NCI-H2107 (cell line): ENCODE results near the gene TARDBP.
"Not testable (repeated sequence)": the region's sequence is repeated elsewhere in the genome, so short reads cannot be mapped to it uniquely, and the experiment has no call there.

Source experiments
- DNase-seq: peaks from one replicate; lab custom pipeline; 2025; lab: John Stamatoyannopoulos, UW

Gene TARDBP

DNA sequence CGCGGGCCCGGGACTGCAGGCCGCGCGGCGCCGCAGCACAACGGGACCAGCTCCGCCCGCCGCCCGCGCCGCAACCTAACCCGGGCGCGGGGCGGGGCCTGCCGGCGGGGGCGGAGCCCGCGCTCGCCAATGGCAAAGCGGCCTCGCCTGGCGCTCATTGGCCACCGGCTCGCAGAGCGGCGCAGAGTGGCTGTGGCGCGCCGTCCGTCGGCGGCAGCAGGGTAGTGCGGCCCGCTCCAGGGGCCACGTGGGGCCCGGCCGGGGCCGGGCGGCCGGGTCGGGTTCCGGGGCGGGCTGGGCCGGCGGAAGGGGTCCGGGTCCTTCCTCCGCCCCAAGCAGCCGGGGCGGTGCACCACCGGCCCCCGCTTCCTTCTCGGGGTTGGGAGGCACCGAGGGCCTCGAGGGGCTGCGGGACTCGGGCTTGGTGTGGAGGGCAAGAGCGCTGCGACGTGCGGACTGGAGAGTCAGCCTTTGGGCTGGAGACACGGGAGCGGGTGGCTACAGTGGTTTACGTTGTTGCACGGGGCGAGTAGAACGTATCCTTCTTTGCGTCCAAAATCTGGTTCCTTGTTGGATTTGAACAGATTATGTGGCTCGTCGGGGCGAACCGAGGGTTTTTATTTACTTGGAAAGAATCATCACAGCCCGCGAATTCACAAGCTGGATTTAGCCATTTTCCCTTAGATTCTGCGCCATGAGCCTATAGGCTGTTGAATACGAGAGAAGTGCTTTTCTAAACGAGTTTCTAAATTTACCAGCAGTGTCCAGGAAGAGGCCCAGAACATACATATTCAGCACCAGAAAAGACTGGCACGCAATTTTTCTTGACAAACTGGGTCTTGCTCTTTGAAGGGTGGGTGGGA, 47.7 kb downstream of the TARDBP start, which contains the start of gene SRM:
SRM (minus strand) TSS at position 51 of the 863 bp plus-strand sequence. CDS start 75 bp downstream, outside the sequence.
- peak; percentile 84 for DNase-seq

GRCh38 chr1:11061652-11062365, 49.4 kb downstream of the TARDBP start:
- DNase-seq: no peak

GRCh38 chr1:11062965-11063401, 50.5 kb downstream of the TARDBP start:
- DNase-seq: peak; percentile 79

DNA sequence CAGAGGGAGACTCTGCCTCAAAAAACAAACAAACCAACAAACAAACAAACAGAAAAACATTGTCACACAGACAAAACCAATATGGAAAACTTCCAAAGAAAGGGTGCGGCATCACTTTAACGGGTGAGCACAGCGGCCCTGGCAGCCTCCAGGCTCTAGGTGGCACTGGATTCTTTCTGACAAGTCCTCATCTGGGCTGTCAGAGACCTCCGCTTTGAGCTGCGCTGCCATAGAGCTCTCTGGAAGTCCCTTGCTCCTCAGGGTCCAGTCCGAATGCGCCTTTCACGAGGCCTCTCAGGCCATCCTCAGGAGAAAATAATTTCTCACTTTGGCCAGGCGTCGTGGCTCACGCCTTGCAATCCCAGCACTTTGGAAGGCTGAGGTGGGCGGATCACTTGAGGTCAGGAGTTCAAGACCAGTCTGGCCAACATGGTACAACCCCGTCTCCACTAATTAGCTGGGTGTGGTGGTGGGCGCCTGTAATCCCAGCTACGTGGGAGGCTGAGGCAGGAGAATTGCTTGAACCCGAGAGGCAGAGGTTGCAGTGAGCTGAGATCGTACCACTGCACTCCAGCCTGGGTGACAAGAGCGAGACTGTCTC, 51.6 kb downstream of the TARDBP start:
- not testable (repeated sequence) for DNase-seq

GRCh38 chr1:11064942-11065341, 52.5 kb downstream of the TARDBP start:
- DNase-seq: no peak

DNA sequence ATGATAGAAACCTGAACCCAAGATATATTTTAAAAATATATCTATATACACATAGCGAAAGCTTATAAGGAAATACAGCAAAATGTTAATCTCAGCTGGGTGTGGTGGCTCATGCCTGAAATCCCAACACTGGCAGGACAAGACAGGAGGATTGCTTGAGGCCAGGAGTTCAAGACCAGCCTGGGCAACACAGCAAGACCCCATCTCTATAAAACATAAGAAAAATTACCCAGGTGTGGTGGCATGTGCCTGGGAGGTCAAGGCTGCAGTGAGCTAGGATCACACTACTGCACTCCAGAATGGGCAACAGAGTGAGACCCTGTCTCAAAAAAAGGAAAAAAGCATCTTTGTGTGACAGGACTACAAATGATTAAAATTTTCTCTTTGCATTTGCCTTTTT, 53.3 kb downstream of the TARDBP start:
- no peak for DNase-seq

DNA sequence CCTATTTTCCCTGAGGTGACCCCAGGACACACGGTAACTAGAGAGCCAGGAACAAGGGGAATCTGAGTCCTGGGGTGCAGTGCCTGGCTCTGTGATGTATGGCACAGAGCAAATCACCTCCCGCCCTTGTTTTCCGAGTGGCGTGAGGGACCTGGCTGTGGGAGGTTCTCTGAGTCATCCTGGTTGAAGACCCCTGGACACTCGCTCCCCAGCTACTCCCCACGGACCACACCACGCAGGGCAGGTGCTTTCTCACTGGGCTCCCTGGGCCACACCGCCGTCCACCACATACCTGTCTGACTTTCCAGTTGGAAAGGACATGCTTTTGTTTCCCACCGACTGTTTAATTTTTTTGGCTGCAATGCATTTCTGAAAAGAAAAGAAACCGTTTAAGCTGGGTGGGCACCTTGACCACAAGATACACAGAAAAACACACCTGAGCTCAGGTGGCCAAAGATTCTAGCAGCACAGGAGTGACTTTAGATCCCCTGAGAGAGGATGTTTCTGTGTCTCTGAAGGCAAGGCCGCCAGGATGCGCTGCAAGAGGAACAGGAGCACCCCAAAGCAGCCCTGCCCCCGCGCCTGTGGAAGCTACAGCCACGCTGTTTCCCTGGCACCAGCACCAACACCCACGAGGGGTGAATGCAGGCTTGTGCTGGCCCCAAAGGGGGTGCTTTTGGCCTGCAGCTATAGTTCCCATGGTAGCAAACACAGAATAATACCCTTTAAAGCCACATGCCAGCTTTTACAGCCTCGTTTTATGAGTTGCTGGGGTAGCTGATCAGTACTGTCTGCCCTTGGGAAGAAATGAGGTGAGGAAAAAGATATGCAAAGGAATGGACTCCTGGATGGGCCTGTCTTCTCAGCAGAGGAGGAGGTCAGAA, 55.5 kb downstream of the TARDBP start:
- DNase-seq: no peak

- no peak for DNase-seq
These were observed 56.4 kb downstream of the TARDBP start for GRCh38 chr1:11068600-11069473.

GRCh38 chr1:11070876-11071275, 58.4 kb downstream of the TARDBP start:
- DNase-seq: no peak

DNA sequence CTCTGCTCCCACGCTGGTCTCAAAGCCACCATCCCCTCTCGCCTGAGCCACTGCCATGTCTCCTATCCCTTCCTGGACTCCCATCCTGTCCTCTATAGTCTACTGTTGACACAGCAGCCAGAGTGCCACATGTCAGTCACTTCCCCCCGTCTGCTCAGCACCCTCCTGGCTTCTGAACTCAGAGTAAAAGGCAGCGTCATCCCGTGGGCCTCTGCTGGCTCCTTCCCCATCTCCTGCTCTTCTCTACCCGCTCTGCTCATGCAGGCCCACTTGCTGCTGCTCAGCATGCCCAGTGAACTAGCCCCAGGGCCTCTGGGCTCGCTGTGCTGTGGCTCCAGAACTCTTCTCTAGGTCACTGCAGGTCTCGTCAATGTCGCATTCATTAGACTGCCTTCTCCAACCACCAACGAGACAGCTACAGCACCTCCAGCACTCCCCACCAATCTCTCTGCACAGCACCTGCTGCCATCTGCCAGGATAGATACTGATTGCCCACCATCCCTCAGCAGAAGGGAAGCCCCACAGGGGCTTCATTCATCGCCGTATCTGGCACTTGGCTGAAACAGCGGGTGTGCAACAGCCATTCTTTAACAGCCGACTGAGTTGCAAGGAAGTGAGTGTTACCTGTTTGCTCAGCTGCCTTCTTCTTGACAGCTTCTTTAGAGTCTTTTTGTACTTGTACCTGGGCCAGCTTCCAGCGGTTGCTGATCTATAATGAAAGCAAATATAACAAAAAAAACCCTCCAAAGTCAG, 59.2 kb downstream of the TARDBP start:
- peak; percentile 47 for DNase-seq

- DNase-seq: no peak
These were observed 59.9 kb downstream of the TARDBP start for GRCh38 chr1:11072216-11072917.

DNA sequence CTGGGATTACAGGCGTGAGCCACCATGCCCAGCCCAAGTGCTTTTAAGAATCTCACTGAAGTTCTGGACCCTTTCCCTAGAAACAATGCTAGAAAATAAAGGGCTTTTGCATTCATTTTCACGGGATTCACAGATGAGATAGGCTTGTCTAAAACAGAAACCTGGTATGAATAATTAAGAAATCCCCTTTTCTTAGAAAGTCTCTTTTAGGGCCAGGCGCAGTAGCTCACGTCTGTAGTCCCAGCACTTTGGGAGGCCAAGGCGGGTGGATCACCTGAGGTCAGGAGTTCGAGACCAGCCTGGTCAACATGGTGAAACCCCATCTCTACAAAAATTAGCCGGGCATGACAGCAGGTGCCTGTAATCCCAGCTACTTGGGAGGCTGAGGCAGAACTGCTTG, 60.9 kb downstream of the TARDBP start:
- not testable (repeated sequence) for DNase-seq
